Measurements from ENCODE around the gene MAGEF1. TPM values are rescaled to one million over a fixed set of nuclear protein-coding genes. Genes with fewer than 3 reads are reported as not detected.

MAGEF1 gene
- total RNA-seq, 1 experiment from 2014 or later = 31.9 TPM

DNA sequence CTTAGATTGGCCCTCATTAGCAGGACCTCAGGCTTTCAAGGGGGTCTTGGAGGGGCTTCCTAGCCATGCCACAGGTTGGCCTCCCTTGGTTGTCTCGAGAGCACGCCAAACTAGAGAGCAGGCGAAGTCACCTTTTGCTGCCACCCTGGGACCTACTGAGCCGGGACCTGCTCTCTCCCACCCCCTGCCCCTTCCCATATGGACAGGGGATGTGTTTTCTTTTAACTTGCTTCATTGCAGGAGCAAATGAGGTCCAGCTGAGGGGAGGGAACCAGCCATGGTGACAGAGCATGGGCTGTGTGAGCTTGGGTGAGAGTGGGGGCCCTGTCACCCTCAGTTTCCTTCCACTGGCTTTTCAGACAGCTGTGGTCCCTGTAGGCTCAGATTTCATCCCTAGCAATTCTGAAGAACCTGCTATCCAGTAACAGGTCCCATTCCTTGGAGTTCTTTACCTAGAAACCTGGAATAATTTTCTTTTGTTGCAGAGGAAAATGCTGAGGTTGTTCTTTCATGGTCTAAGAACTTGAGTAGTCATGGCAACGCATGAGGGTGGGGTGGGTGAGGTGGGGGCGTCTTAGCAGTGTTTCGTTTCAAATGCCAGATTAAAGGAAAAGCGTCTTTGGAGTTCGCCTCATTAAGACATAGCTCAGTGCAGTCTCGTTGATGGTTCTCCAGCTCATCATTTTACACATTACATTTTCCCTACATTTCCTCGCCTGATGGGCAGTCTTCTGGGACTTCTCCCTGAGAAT is 20.1 kb upstream of the MAGEF1 start:
- TF ChIP-seq CTCF (conservative IDR thresholded peaks at IDR 0.05) = no peak
- no peak overlapping the region for H2BK15ac ChIP-seq (ENCODE audit: low read depth, low read length)
- H4K5ac ChIP-seq (ENCODE audit: insufficient read length, low read depth, low read length) = no peak overlapping the region
- no peak overlapping the region for H2BK20ac ChIP-seq (ENCODE audit: low read depth, low read length, poor library complexity, severe bottlenecking)
- no peak overlapping the region for H4K8ac ChIP-seq (replicated peaks; ENCODE audit: insufficient read length, low read depth, low read length)
- no peak overlapping the region; the same call in 1 of the 2 replicates for H3K14ac ChIP-seq (ENCODE audit: insufficient read depth, low read length)
- Mint-ChIP-seq H3K9me3 (no peaks in the 10 kb centered on the region), H3K27ac (no peak overlapping the region), H3K4me3 (no peak overlapping the region), H3K27me3 (ENCODE audit: low read depth) (peaks cover 8% of the 10 kb centered on the region), H3K4me1 (peaks cover 4 to 16% of the 10 kb centered on the region in 2 experiments), H3K36me3 (ENCODE audit: insufficient read depth in 1 of 3, low read depth in 3 of 3) (no peaks in the 10 kb centered on the region)
- H2BK5ac ChIP-seq (ENCODE audit: insufficient read length, low read length) = no peak overlapping the region
- no peak overlapping the region for H2AFZ ChIP-seq (ENCODE audit: low read length)
- H3K27ac ChIP-seq (ENCODE audit: insufficient read length, low read depth, low read length) = no peak overlapping the region
- WGBS (ENCODE audit: extremely low coverage, insufficient read length, low lambda C conversion rate) = no CpG with 5 or more reads among the region's 11 CpGs
- H4K91ac ChIP-seq (ENCODE audit: insufficient read length, low read depth, low read length) = no peak overlapping the region
- no peaks in the 10 kb centered on the region for H3K9me3 ChIP-seq (ENCODE audit: control insufficient read depth, low read depth, low read length)
- no peaks in the 10 kb centered on the region for H3K79me2 ChIP-seq (ENCODE audit: insufficient read depth, low read length)
- H3K23ac ChIP-seq (ENCODE audit: insufficient read length, low read depth, low read length) = no peak overlapping the region
- H3T11ph ChIP-seq (ENCODE audit: low read length) = no peak overlapping the region
- H3K4ac ChIP-seq (ENCODE audit: low read depth, low read length) = no peak overlapping the region
- H3K18ac ChIP-seq (ENCODE audit: insufficient read length, low read depth, low read length) = no peak overlapping the region
- no peaks in the 10 kb centered on the region for H3K23me2 ChIP-seq (ENCODE audit: insufficient read length, low read depth, low read length, poor library complexity, severe bottlenecking)
- H4K20me1 ChIP-seq (ENCODE audit: control insufficient read depth, insufficient read depth, insufficient read length) = no peaks in the 10 kb centered on the region
- H3K56ac ChIP-seq (ENCODE audit: insufficient read length, low read depth, low read length) = no peak overlapping the region
- no peak for DNase-seq
- no peaks in the 10 kb centered on the region; the same call in 1 of the 2 replicates for H3K4me1 ChIP-seq (ENCODE audit: insufficient read depth, low read length)
- H3K27me3 ChIP-seq (ENCODE audit: insufficient read depth, low read length) = no peaks in the 10 kb centered on the region; the same call in 1 of the 2 replicates
- H2BK12ac ChIP-seq (ENCODE audit: insufficient read length, low read depth, low read length) = no peak overlapping the region
- H3K79me1 ChIP-seq (ENCODE audit: insufficient read depth, low read depth, low read length, poor library complexity, severe bottlenecking) = no peaks in the 10 kb centered on the region
- H3K9ac ChIP-seq (ENCODE audit: extremely low read depth, insufficient read length, low read length) = no peak overlapping the region
- no peak overlapping the region for H3K4me2 ChIP-seq (ENCODE audit: insufficient read depth, insufficient read length, low read length)
- H2AK5ac ChIP-seq (ENCODE audit: insufficient read length, low read length) = no peak overlapping the region
- no peak overlapping the region for H2BK120ac ChIP-seq (ENCODE audit: low read depth, low read length, poor library complexity, severe bottlenecking)
